Measurements from ENCODE around the gene CAV1.
"Not testable (repeated sequence)": the region's sequence is repeated elsewhere in the genome, so short reads cannot be mapped to it uniquely, and the experiment has no call there.

Gene CAV1

DNA sequence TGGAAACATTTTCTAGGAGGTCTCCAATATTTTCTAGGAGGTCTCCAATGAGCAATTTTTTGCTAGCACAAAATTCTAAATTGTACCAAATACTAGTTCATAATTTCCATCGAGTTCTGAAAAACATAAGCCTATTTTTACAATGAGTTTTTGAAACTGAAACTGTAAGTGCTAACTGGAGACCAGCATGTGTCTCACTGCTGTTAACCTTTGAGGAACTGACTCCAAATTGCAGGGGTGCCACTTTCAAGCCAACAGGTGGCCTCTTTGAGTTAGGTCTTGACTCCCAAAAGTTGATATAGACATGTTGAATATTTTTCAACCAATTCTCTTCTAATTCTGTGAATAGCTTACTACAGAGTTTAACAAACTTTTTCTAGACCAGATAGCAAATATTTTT, 58.8 kb downstream of the CAV1 start:
- ATAC-seq, result peak; percentile 61 to 65

- no peak for ATAC-seq
Measured at GRCh38 chr7:116584721-116585120, 59.9 kb downstream of the CAV1 start.

DNA sequence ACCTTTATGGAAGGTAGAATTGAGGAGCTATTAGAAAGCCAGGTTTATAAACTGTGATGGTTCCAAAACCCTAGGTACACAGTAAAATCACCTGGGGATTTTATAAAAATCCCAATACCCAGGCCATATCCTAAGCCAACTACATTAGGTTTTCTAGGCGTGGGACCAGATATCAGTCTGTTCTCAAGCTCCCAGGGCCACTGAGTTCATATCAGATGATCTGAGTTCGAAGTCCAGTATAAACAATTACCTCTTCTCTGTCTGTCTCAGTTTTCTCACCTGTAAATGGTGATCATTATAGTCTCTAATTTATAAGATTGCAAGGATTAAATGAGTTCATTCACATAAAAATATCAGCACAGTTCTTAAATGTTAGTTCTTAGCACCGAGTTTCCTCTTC, 60.6 kb downstream of the CAV1 start:
- no peak for ATAC-seq

GRCh38 chr7:116585967-116586366, 61.1 kb downstream of the CAV1 start:
- ATAC-seq, result no peak

DNA sequence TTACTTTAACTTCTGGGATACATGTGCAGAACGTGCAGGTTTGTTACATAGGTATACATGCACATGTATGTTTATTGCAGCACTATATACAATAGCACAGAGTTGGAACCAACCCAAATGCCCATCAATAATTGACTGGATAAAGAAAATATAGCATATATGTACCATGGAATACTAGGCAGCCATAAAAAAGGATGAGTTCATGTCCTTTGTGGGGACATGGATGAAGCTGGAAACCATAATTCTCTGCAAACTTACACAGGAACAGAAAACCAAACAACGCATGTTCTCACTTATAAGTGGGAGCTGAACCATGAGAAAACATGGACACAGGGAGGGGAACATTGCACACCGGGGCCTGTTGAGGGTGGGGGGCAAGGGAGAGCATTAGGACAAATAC, 62.4 kb downstream of the CAV1 start:
- ATAC-seq, result not testable (repeated sequence)

- ATAC-seq, result peak; percentile 24 to 56
Measured at GRCh38 chr7:116588225-116588624, 63.4 kb downstream of the CAV1 start.

GRCh38 chr7:116588641-116589594, 64.1 kb downstream of the CAV1 start:
- ATAC-seq, result no peak

DNA sequence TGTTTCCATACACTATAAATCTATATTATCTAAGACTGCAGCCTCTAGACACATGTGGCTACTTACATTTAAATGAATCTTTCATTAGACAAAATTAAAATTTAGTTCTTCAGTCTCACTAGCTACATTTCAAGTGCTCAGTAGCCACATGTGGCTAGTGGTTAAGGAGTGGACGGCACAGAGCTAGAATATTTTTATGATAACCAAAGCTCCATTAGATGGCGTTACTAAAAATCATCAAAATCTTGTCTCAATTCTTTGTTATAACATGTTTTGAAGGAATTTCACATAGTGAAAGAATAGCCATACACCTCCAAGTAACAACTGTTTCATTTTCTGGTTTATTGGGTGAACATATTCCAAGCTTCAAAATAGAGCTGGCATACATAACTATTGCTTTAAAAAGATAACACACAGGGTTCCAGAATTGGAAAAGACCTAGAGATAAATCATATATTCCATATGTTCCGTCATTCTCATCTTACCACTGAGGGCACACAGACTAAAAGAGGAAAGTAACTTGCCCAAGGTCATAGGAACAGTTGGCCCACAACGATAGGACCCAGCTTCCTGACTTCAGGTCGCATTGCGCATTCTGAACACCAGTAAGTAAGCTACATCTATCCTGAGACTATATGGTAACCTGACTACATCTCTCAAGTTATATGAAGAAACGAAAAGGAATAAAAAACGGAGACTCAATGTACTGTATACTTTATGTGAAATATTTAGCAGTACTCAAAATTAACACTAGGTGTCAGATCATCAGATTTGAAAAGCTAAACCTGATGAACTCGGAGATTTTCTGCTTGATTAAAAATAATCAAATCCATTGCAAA, 66.6 kb downstream of the CAV1 start:
- peak in 1 of 2 donors; percentile 11 for ATAC-seq

DNA sequence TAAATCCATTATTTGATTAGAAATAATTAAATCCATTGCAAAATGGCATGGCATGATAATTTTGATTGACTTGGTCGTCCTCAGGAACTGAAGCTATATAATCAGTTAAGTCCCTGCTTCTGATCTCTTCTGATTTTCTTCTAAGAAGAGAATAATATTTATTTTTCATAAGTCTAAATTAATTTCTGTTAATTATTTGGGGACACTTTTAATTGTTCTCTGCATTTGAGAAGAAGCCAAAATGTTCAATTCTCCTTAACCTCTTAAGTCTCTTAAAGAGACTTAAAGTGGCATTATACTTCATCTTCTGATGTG, 67.2 kb downstream of the CAV1 start:
- no peak for ATAC-seq

GRCh38 chr7:116592445-116592844, 67.6 kb downstream of the CAV1 start:
- ATAC-seq, result no peak

DNA sequence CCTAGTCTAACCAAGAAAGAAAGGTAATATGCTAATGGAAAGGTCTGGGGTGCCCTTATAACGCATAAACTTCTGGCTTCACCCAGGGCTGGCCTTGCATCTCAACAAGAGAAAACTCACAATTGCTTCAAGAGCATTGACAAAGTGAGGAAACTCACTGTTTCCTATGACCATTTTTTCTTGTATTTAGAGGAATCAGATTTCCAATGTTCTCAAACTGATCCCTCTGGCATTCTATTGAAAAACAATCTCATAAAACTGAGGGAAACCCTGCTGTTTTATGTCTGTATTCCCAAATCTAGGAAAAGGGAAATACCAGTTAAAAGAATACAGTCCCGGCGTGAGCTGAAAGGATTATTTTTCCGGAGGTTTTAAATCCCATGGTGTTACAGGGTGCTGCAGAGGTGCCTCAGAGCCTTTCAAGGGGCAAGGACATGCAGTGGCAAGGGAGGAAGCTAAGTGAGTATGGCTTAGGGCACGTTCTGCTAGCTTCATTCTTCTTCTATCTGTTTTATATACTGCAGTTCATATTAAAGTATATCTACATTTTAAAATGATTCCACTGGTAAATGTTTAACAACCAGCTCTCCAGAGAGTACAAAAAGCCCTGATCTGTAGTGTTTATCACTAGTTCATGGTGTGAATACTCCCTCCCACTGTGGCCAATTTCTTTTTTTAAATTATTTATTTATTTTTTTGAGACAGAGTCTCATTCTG, 68.7 kb downstream of the CAV1 start:
- ATAC-seq, result no peak

GRCh38 chr7:116595063-116595462, 70.2 kb downstream of the CAV1 start:
- ATAC-seq, result no peak

- ATAC-seq, result no peak
Measured at GRCh38 chr7:116597384-116597783, 72.5 kb downstream of the CAV1 start.

DNA sequence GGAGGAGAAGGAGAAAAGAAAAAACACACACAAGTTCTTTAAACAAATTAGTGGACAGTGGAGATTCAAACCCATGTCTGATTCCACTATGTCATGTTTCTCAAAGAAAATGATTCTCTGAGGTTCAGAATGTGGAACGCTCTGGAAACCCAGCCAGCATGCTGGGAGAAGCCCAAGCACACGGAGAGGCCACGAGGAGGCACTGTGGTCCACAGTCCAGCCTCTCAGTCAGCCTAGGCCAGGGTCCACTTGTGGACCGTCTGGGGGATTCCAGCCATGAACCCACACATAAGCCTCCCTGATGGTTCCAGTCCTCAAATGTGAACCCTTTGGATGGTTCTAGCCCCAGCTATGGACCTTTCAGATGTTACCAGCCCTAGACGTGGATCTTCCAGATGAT, 73.4 kb downstream of the CAV1 start:
- no peak for ATAC-seq

DNA sequence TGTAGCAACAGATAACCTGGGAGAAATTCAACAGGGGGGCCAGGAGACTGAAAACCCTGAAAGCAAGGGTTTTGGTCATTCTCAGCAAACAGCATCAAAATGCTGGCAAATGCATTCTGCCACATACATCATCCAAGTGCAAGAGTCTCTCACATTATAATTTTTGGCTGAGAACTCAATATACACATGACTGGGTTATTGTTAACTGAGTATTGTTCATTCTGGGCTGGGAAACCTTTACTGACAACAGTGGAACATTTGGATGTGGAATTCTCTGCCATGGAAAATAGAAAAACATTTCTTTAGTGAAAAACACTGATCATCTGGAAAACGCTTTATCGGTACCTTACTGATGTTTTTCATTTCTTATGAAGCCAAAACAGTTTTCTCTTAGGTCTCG, 74.0 kb downstream of the CAV1 start:
- ATAC-seq, result no peak

GRCh38 chr7:116601426-116601825, 76.6 kb downstream of the CAV1 start:
- ATAC-seq, result peak; percentile 78 to 81

GRCh38 chr7:116607299-116607698, 82.5 kb downstream of the CAV1 start:
- ATAC-seq, result no peak

GRCh38 chr7:116610210-116610609, 85.4 kb downstream of the CAV1 start:
- ATAC-seq, result no peak

DNA sequence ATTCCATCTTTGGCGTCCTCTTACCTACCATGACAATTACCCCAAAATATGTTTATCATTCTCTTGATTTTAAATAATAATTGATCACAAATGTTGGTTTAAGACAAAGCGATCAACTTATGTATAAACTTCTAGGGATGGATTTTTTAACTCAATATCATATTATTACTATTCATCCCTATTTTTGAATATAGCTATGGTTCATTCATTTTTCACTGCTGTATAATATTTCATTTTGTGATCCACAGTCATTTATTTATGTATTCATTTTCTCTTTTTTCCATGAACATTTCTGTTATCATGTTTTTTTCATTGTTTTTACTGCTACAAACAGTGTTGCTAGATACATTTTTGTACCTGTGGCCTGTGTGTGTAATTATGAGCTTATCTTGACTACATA, 85.9 kb downstream of the CAV1 start:
- no peak for ATAC-seq

Data from activated CD4-positive, CD25-positive, alpha-beta regulatory T cell treated with anti-CD3 and anti-CD28 coated beads, Interleukin-2, amount 50 U/mL, for 24 hours (primary cell).